Measurements from ENCODE around the gene NFIA. TPM values are rescaled to one million over a fixed set of nuclear protein-coding genes. Genes with fewer than 3 reads are reported as not detected.

Gene NFIA
- total RNA-seq, 1 experiment from 2014 or later: 0.35 TPM

DNA sequence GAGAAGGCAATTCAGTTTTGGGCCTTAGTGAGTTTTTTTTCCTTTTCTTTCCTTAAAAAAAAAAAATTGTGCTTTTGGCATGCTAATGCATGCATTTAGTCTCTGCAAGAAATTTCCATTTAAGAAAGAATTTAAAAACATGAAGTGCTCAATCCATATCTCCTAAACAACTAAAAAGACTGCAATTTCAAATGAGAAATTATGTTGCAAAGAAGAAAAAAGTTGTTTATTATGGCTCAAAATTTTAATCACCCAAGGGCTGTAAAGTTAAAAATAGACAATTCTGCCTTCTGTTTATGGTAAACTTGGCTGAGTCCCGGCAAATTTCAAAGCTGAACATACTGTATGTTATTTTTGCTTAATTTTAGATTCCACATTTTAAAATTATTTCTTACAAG is 59.7 kb downstream of the NFIA start:
- no peak overlapping the region for H4K8ac ChIP-seq (replicated peaks; ENCODE audit: insufficient read length, low read depth, low read length)
- no peaks in the 10 kb centered on the region for H3K79me1 ChIP-seq (ENCODE audit: insufficient read depth, low read depth, low read length, poor library complexity, severe bottlenecking)
- Mint-ChIP-seq H3K27ac (no peak overlapping the region), H3K9me3 (no peaks in the 10 kb centered on the region), H3K4me1 (peaks cover 28 to 44% of the 10 kb centered on the region in 2 experiments), H3K36me3 (ENCODE audit: insufficient read depth in 1 of 3, low read depth in 3 of 3) (no peaks in the 10 kb centered on the region), H3K4me3 (no peak overlapping the region), H3K27me3 (ENCODE audit: low read depth) (no peaks in the 10 kb centered on the region)
- H2BK20ac ChIP-seq (ENCODE audit: low read depth, low read length, poor library complexity, severe bottlenecking): no peak overlapping the region
- H2AFZ ChIP-seq (ENCODE audit: low read length): no peak overlapping the region
- H2BK120ac ChIP-seq (ENCODE audit: low read depth, low read length, poor library complexity, severe bottlenecking): no peak overlapping the region
- H4K20me1 ChIP-seq (ENCODE audit: control insufficient read depth, insufficient read depth, insufficient read length): no peaks in the 10 kb centered on the region
- no peak overlapping the region for H3K56ac ChIP-seq (ENCODE audit: insufficient read length, low read depth, low read length)
- no peaks in the 10 kb centered on the region for H3K27me3 ChIP-seq (ENCODE audit: insufficient read depth, low read length)
- H3T11ph ChIP-seq (ENCODE audit: low read length): no peak overlapping the region
- TF ChIP-seq, protein P1, sequence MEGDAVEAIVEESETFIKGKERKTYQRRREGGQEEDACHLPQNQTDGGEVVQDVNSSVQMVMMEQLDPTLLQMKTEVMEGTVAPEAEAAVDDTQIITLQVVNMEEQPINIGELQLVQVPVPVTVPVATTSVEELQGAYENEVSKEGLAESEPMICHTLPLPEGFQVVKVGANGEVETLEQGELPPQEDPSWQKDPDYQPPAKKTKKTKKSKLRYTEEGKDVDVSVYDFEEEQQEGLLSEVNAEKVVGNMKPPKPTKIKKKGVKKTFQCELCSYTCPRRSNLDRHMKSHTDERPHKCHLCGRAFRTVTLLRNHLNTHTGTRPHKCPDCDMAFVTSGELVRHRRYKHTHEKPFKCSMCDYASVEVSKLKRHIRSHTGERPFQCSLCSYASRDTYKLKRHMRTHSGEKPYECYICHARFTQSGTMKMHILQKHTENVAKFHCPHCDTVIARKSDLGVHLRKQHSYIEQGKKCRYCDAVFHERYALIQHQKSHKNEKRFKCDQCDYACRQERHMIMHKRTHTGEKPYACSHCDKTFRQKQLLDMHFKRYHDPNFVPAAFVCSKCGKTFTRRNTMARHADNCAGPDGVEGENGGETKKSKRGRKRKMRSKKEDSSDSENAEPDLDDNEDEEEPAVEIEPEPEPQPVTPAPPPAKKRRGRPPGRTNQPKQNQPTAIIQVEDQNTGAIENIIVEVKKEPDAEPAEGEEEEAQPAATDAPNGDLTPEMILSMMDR (conservative IDR thresholded peaks at IDR 0.05): no peak
- H3K4ac ChIP-seq (ENCODE audit: low read depth, low read length): no peak overlapping the region
- H3K23ac ChIP-seq (ENCODE audit: insufficient read length, low read depth, low read length): no peak overlapping the region
- H3K4me1 ChIP-seq (ENCODE audit: insufficient read depth, low read length): peaks cover 3% of the 10 kb centered on the region; the same call in 1 of the 2 replicates
- H3K18ac ChIP-seq (ENCODE audit: insufficient read length, low read depth, low read length): no peak overlapping the region
- H4K91ac ChIP-seq (ENCODE audit: insufficient read length, low read depth, low read length): no peak overlapping the region
- WGBS (ENCODE audit: extremely low coverage, insufficient read length, low lambda C conversion rate): no CpG with 5 or more reads among the region's 1 CpG
- no peaks in the 10 kb centered on the region for H3K79me2 ChIP-seq (ENCODE audit: insufficient read depth, low read length)
- H2BK15ac ChIP-seq (ENCODE audit: low read depth, low read length): no peak overlapping the region
- no peak overlapping the region for H3K4me2 ChIP-seq (ENCODE audit: insufficient read depth, insufficient read length, low read length)
- no peak overlapping the region for H3K9ac ChIP-seq (ENCODE audit: extremely low read depth, insufficient read length, low read length)
- H2BK12ac ChIP-seq (ENCODE audit: insufficient read length, low read depth, low read length): no peak overlapping the region
- no peak overlapping the region for H2BK5ac ChIP-seq (ENCODE audit: insufficient read length, low read length)
- H3K23me2 ChIP-seq (ENCODE audit: insufficient read length, low read depth, low read length, poor library complexity, severe bottlenecking): no peaks in the 10 kb centered on the region
- no peak overlapping the region for H3K14ac ChIP-seq (ENCODE audit: insufficient read depth, low read length)
- H2AK5ac ChIP-seq (ENCODE audit: insufficient read length, low read length): no peak overlapping the region
- no peak for DNase-seq
- no peak overlapping the region for H3K27ac ChIP-seq (ENCODE audit: insufficient read length, low read depth, low read length)
- no peak overlapping the region for H4K5ac ChIP-seq (ENCODE audit: insufficient read length, low read depth, low read length)
- no peaks in the 10 kb centered on the region for H3K9me3 ChIP-seq (ENCODE audit: control insufficient read depth, low read depth, low read length)

Measured in H9 (cell line).